HCT116 (cell line): Measurements from ENCODE around the gene LY6G5B. TPM values are rescaled to one million over a fixed set of nuclear protein-coding genes. Genes with fewer than 3 reads are reported as not detected.

Source experiments
- ATAC-seq: fragments of 200-7000 bp; cut with Tn5 transposase; 2 replicates; pipeline ENCODE4 v1.9.1; 2020; ENCODE audit warnings: mild to moderate bottlenecking, moderate library complexity
- BruUV-seq: library from RNA; stranded (reverse); fragments of 400-500 nt; replicated peaks from 2 replicates; lab custom pipeline; 2021; lab: Mats Ljungman, UMichigan
- CTCF ChIA-PET: fragments of 300-600 bp; sonication (Branson Sonifier 250); formaldehyde crosslinking; loops from one replicate; lab custom pipeline; 2021; ENCODE audit warnings: antibody characterized with exemption; lab: Charles Lee
- POLR2A ChIA-PET: fragments of 300-600, 350-600 bp; sonication (Branson Sonifier 250); formaldehyde crosslinking; loops from one replicate; lab custom pipeline; 2021; ENCODE audit warnings: antibody characterized with exemption; lab: Charles Lee
- RAD21 ChIA-PET, 2 experiments: fragments of 300-600 bp; sonication (Branson Sonifier 250); formaldehyde crosslinking; loops; one replicate each; lab custom pipeline; 2023; ENCODE audit warnings: low total read pairs in 2 of 2; ENCODE audit not compliant: uncharacterized antibody in 2 of 2, unreplicated experiment in 2 of 2, low non-redundant PET in 1 of 2; lab: Charles Lee
- DNase-seq: peaks from one replicate; pipeline ENCODE4 v3.0.0-alpha.2; 2010; ENCODE audit warnings: low read depth, low spot score
- H2AFZ ChIP-seq: fragments of 200-600 bp; shearing (Covaris generic), sonication (generic); 2 replicates; pipeline ENCODE4 v1.6.1; 2017; ENCODE audit warnings: low read depth, mixed run types, mixed read lengths, antibody characterized with exemption, low read length; ENCODE audit not compliant: poor library complexity, severe bottlenecking
- H3K27ac ChIP-seq: 2 replicates; pipeline ENCODE4 v1.5.1; 2012; ENCODE audit warnings: low read depth, low read length
- H3K27me3 ChIP-seq: fragments of 200-600 bp; sonication (generic); 2 replicates; pipeline ENCODE4 v1.6.1; 2016; ENCODE audit warnings: mixed run types, low read length, mixed read lengths; ENCODE audit not compliant: insufficient read depth
- H3K36me3 ChIP-seq, 2 experiments: fragments of 200-500 bp in 1 of 2; fragments of 200-600 bp in 1 of 2; sonication (Bioruptor generic) in 1 of 2; sonication (generic) in 1 of 2; 2 replicates each; pipeline versions ENCODE4 v1.5.1 to v1.6.1; 2014 to 2016; ENCODE audit warnings: low read length in 2 of 2, inconsistent platforms in 1 of 2, mixed read lengths in 1 of 2, mixed run types in 1 of 2; ENCODE audit not compliant: insufficient read depth in 2 of 2, control insufficient read depth in 1 of 2
- H3K4me1 ChIP-seq, 2 experiments: fragments of 200-600 bp in 1 of 2; sonication (generic) in 1 of 2; 2 replicates each; pipeline versions ENCODE4 v1.5.1 to v1.6.1; 2012 to 2017; ENCODE audit warnings: low read length in 2 of 2, inconsistent platforms in 1 of 2, mild to moderate bottlenecking in 1 of 2, mixed read lengths in 1 of 2, mixed run types in 1 of 2, moderate library complexity in 1 of 2; ENCODE audit not compliant: insufficient read depth in 2 of 2, control insufficient read depth in 1 of 2
- H3K4me2 ChIP-seq: fragments of 200-600 bp; sonication (generic); 2 replicates; pipeline ENCODE4 v1.6.1; 2017; ENCODE audit warnings: mixed run types, low read length, mixed read lengths
- H3K4me3 ChIP-seq, 2 experiments: fragments of 200-600 bp in 1 of 2; sonication (generic) in 1 of 2; replicated peaks in 1 of 2; 2 replicates each; pipeline ENCODE4 v1.5.1; 2011 to 2016; ENCODE audit warnings: low read length in 2 of 2, control low read depth in 1 of 2, low read depth in 1 of 2, mild to moderate bottlenecking in 1 of 2, mixed read lengths in 1 of 2, mixed run types in 1 of 2
- H3K79me2 ChIP-seq: fragments of 200-600 bp; sonication (generic); 2 replicates; pipeline ENCODE4 v1.6.1; 2017; ENCODE audit warnings: mild to moderate bottlenecking, mixed run types, low read length, moderate library complexity, mixed read lengths; ENCODE audit not compliant: insufficient read depth
- H3K9ac ChIP-seq: fragments of 200-600 bp; sonication (generic); 2 replicates; pipeline ENCODE4 v1.6.1; 2016; ENCODE audit warnings: low read length, mixed read lengths
- H3K9me2 ChIP-seq: fragments of 200-600 bp; sonication (generic), shearing (Covaris generic); 2 replicates; pipeline ENCODE4 v1.6.1; 2017; ENCODE audit warnings: mixed run types, mild to moderate bottlenecking, moderate library complexity; ENCODE audit not compliant: insufficient read depth
- H3K9me3 ChIP-seq, 2 experiments: fragments of 200-500 bp in 1 of 2; fragments of 200-600 bp in 1 of 2; sonication (Bioruptor generic) in 1 of 2; sonication (generic) in 1 of 2; 2 replicates each; pipeline ENCODE4 v1.6.1; 2014 to 2017; ENCODE audit warnings: low read length in 2 of 2, mixed read lengths in 2 of 2, inconsistent platforms in 1 of 2, low read depth in 1 of 2, mild to moderate bottlenecking in 1 of 2, mixed run types in 1 of 2, moderate library complexity in 1 of 2; ENCODE audit not compliant: control insufficient read depth in 1 of 2, insufficient read depth in 1 of 2
- H4K20me1 ChIP-seq: fragments of 200-600 bp; sonication (generic), shearing (Covaris generic); 2 replicates; pipeline ENCODE4 v1.6.1; 2017; ENCODE audit warnings: mixed run types, mild to moderate bottlenecking, moderate library complexity; ENCODE audit not compliant: insufficient read depth
- ATF3 ChIP-seq: IDR thresholded peaks from 2 replicates; pipeline ENCODE4 v1.6.1; 2012
- EZH2 ChIP-seq: fragments of 200-600 bp; sonication (generic); IDR thresholded peaks from 2 replicates; pipeline ENCODE4 v1.6.1; 2017; ENCODE audit warnings: antibody characterized with exemption, mixed run types
- EZH2phosphoT487 ChIP-seq: fragments of 200-600 bp; IDR thresholded peaks from 2 replicates; pipeline ENCODE4 v1.6.1; 2018; ENCODE audit warnings: antibody characterized with exemption, borderline replicate concordance
- FOSL1 ChIP-seq: IDR thresholded peaks from 2 replicates; pipeline ENCODE4 v1.6.1; 2012; ENCODE audit warnings: low read depth
- MAX ChIP-seq: IDR thresholded peaks from 2 replicates; pipeline ENCODE4 v1.6.1; 2012
- POLR2AphosphoS5 ChIP-seq: IDR thresholded peaks from 2 replicates; pipeline ENCODE4 v1.6.1; 2011; ENCODE audit warnings: mild to moderate bottlenecking, low read depth, low read length, moderate library complexity
- RAD21 ChIP-seq: IDR thresholded peaks from 2 replicates; pipeline ENCODE4 v1.6.1; 2012; ENCODE audit warnings: low read depth, mild to moderate bottlenecking
- SP1 ChIP-seq: IDR thresholded peaks from 2 replicates; pipeline ENCODE4 v1.6.1; 2012; ENCODE audit warnings: low read depth
- SRF ChIP-seq: IDR thresholded peaks from 2 replicates; pipeline ENCODE4 v1.6.1; 2012; ENCODE audit warnings: low read depth
- ZNF274 ChIP-seq: fragments of 200-500 bp; sonication (Bioruptor generic); IDR thresholded peaks from 2 replicates; pipeline ENCODE4 v1.6.1; 2014; ENCODE audit warnings: mild to moderate bottlenecking, low read depth, low read length, inconsistent platforms
- intact Hi-C: fragments of 100-400 bp; cut with micrococcal nuclease; formaldehyde crosslinking; loops from 2 replicates; pipeline ENCODE4 v1.10.0; 2022
- total RNA-seq: library from RNA; stranded (reverse); gene quantifications from one replicate; pipeline ENCODE4 v1.2.1, GENCODE V29; 2021; ENCODE audit not compliant: unreplicated experiment
- TF ChIP-seq, protein P1 (sequence below), 3 experiments: fragments of 200-600 bp in 1 of 3; sonication (generic) in 1 of 3; IDR thresholded peaks in 2 of 3; conservative IDR thresholded peaks in 1 of 3; 2 replicates each; pipeline ENCODE4 v1.5.1; 2012 to 2017; ENCODE audit warnings: low read depth in 2 of 3, low read length in 2 of 3, antibody characterized with exemption in 1 of 3, borderline replicate concordance in 1 of 3, control low read depth in 1 of 3, mild to moderate bottlenecking in 1 of 3, mixed read lengths in 1 of 3, mixed run types in 1 of 3, moderate library complexity in 1 of 3; ENCODE audit not compliant: insufficient read depth in 1 of 3
- TF ChIP-seq, protein P2 (sequence below): IDR thresholded peaks from 2 replicates; pipeline ENCODE4 v1.6.1; 2011; ENCODE audit warnings: mild to moderate bottlenecking, low read length, moderate library complexity; ENCODE audit not compliant: insufficient replicate concordance; ENCODE audit errors: extremely low read depth
- TF ChIP-seq, protein P3 (sequence below): IDR thresholded peaks from 2 replicates; pipeline ENCODE4 v1.6.1; 2012; ENCODE audit warnings: low read depth

LY6G5B gene
- total RNA-seq, 1 experiment from 2014 or later: 15.4 TPM

DNA sequence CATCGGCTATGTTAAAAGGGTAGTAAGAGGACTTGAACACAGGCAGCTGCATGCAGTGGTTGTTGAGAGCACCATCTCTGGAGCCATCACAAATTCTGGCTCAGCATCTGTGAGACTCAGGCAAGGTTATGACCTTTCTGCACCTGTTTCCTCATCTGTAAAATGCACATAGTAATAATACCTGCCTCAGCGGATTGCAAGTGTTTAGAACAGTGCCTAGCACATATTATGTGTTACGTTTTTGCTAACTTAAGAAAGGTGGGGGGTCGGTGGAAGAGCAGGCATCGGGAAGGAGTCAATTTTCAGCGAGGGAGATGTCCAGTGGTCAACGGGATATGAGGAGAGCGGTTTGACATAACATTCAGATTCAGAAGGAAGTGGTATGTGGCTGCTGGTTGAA, 8.2 kb downstream of the LY6G5B start (continued):
- no peak for TF ChIP-seq ZNF274
- TF ChIP-seq, protein P1, sequence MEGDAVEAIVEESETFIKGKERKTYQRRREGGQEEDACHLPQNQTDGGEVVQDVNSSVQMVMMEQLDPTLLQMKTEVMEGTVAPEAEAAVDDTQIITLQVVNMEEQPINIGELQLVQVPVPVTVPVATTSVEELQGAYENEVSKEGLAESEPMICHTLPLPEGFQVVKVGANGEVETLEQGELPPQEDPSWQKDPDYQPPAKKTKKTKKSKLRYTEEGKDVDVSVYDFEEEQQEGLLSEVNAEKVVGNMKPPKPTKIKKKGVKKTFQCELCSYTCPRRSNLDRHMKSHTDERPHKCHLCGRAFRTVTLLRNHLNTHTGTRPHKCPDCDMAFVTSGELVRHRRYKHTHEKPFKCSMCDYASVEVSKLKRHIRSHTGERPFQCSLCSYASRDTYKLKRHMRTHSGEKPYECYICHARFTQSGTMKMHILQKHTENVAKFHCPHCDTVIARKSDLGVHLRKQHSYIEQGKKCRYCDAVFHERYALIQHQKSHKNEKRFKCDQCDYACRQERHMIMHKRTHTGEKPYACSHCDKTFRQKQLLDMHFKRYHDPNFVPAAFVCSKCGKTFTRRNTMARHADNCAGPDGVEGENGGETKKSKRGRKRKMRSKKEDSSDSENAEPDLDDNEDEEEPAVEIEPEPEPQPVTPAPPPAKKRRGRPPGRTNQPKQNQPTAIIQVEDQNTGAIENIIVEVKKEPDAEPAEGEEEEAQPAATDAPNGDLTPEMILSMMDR (IDR thresholded peaks at IDR 0.05 in 2 of 3, conservative IDR thresholded peaks at IDR 0.05 in 1 of 3; ENCODE audit: borderline replicate concordance in 1 of 3, insufficient read depth in 1 of 3, low read depth in 2 of 3, low read length in 2 of 3): no peak
- TF ChIP-seq POLR2AphosphoS5: no peak
- TF ChIP-seq RAD21: no peak
- TF ChIP-seq EZH2: no peak
- TF ChIP-seq SP1: no peak
- TF ChIP-seq FOSL1: no peak

DNA sequence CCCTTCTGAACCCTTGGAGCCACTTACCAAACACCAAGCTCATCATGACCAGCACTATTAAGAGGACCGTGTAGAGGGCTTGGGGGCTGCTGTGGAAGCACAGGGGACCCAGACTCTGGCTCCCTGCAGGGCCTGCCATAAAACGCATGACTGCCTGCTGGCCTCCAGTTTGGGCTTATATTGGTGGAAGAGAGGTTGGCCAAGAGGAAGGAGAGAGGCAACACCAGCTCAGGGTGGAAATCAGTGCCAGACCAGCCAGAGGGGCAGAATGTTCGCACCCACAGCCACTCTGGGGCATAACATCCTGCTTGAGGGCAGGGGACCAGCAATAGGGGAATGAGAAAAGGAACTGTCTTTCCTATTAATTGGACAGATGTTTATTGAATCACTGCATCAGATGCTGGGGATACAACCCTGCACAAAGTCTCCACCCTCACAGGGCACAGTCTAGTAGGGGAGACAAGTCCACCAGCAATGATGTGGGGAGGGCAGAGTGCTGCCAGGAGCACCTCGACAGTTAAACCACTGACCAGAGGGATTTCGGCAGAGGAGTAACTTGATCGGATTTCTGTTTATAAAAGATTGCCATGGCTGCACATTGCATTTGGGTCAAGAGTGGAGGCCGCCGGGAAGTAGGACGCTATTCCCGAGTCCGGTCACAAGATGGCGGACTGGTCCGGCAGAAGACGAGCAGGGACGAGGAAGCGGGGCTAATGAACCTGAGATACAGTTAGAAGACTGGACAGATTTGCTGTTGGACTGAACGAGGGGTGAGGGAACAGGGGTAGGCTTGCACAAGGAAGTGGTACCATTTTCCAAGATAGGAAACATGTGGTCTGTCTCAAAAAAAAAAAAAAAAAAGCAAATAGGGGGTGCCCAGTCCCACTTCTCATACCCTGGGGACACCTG, 10.7 kb downstream of the LY6G5B start, which contains the start of gene LY6G5C:
Gene LY6G5C, minus strand, starts transcription at position 842 of the 909 bp plus-strand sequence. Its CDS starts 694 bp downstream, at position 148.
- H3K4me3 ChIP-seq: peak within 1 kb of the TSS; percentile 53 to 61
- peak within 1 kb of the TSS; percentile 73 for H2AFZ ChIP-seq
- DNase-seq: peak; percentile 73
- no peaks in the 10 kb centered on the region for H3K36me3 ChIP-seq
- peak; percentile 85 for ATAC-seq
- no peaks in the 10 kb centered on the region for H3K9me2 ChIP-seq
- peak within 1 kb of the TSS; percentile 85 for H3K4me2 ChIP-seq
- ChIA-PET CTCF (interaction anchor here (0.7 to 2.2 kb wide), 5 partner anchors 58 to 272 kb away, joined by 3 to 9 read pairs (median 5); partner anchors contain the start of gene MSH5), RAD21 (interaction anchor here (0.6 to 0.9 kb wide), 3 partner anchors 55 to 370 kb away, joined by 3 read pairs; no protein-coding TSS in a partner anchor), POLR2A (interaction anchor here (0.7 to 0.9 kb wide), 2 partner anchors 49 to 147 kb away, joined by 3 read pairs; partner anchors contain the start of genes DDAH2 and HSPA1B)
- H3K27me3 ChIP-seq: no peaks in the 10 kb centered on the region
- intact Hi-C loops: loop anchor here (1.0 to 2.0 kb wide), 5 partner anchors 50 to 272 kb away; partner anchors contain the start of gene HSPA1B
- peaks cover 4 to 19% of the 10 kb centered on the region in 2 experiments; a peak in 3 of 4 replicates for H3K4me1 ChIP-seq
- no TSS peak for BruUV-seq
- no peaks in the 10 kb centered on the region for H3K9me3 ChIP-seq
- no peaks in the 10 kb centered on the region for H4K20me1 ChIP-seq
- no peaks in the 10 kb centered on the region for H3K79me2 ChIP-seq
- H3K27ac ChIP-seq: peak within 1 kb of the TSS; percentile 70
- H3K9ac ChIP-seq: peak within 1 kb of the TSS; percentile 64
- TF ChIP-seq SRF (no peak), ZNF274 (no peak), MAX (no peak), ATF3 (no peak), POLR2AphosphoS5 (0 out of 2 replicates have a peak, but pooled peaks have one; percentile 11), EZH2phosphoT487 (no peak), RAD21 (peak; percentile 99)
- TF ChIP-seq, protein P2, sequence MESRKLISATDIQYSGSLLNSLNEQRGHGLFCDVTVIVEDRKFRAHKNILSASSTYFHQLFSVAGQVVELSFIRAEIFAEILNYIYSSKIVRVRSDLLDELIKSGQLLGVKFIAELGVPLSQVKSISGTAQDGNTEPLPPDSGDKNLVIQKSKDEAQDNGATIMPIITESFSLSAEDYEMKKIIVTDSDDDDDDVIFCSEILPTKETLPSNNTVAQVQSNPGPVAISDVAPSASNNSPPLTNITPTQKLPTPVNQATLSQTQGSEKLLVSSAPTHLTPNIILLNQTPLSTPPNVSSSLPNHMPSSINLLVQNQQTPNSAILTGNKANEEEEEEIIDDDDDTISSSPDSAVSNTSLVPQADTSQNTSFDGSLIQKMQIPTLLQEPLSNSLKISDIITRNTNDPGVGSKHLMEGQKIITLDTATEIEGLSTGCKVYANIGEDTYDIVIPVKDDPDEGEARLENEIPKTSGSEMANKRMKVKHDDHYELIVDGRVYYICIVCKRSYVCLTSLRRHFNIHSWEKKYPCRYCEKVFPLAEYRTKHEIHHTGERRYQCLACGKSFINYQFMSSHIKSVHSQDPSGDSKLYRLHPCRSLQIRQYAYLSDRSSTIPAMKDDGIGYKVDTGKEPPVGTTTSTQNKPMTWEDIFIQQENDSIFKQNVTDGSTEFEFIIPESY: no peak
- TF ChIP-seq, protein P3, sequence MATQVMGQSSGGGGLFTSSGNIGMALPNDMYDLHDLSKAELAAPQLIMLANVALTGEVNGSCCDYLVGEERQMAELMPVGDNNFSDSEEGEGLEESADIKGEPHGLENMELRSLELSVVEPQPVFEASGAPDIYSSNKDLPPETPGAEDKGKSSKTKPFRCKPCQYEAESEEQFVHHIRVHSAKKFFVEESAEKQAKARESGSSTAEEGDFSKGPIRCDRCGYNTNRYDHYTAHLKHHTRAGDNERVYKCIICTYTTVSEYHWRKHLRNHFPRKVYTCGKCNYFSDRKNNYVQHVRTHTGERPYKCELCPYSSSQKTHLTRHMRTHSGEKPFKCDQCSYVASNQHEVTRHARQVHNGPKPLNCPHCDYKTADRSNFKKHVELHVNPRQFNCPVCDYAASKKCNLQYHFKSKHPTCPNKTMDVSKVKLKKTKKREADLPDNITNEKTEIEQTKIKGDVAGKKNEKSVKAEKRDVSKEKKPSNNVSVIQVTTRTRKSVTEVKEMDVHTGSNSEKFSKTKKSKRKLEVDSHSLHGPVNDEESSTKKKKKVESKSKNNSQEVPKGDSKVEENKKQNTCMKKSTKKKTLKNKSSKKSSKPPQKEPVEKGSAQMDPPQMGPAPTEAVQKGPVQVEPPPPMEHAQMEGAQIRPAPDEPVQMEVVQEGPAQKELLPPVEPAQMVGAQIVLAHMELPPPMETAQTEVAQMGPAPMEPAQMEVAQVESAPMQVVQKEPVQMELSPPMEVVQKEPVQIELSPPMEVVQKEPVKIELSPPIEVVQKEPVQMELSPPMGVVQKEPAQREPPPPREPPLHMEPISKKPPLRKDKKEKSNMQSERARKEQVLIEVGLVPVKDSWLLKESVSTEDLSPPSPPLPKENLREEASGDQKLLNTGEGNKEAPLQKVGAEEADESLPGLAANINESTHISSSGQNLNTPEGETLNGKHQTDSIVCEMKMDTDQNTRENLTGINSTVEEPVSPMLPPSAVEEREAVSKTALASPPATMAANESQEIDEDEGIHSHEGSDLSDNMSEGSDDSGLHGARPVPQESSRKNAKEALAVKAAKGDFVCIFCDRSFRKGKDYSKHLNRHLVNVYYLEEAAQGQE: no peak
